NCI-H2196 treated with DMSO at 0.1 percent for 48 hours (cell line): ENCODE results near the gene MACROH2A1.
"Not testable (repeated sequence)": the region's sequence is repeated elsewhere in the genome, so short reads cannot be mapped to it uniquely, and the experiment has no call there.

Source experiments
- DNase-seq: peaks from one replicate; lab custom pipeline; 2025; ENCODE audit not compliant: unreplicated experiment; lab: John Stamatoyannopoulos, UW

Gene MACROH2A1

GRCh38 chr5:135379046-135379654 is 19.9 kb downstream of the MACROH2A1 start:
- no peak for DNase-seq

DNA sequence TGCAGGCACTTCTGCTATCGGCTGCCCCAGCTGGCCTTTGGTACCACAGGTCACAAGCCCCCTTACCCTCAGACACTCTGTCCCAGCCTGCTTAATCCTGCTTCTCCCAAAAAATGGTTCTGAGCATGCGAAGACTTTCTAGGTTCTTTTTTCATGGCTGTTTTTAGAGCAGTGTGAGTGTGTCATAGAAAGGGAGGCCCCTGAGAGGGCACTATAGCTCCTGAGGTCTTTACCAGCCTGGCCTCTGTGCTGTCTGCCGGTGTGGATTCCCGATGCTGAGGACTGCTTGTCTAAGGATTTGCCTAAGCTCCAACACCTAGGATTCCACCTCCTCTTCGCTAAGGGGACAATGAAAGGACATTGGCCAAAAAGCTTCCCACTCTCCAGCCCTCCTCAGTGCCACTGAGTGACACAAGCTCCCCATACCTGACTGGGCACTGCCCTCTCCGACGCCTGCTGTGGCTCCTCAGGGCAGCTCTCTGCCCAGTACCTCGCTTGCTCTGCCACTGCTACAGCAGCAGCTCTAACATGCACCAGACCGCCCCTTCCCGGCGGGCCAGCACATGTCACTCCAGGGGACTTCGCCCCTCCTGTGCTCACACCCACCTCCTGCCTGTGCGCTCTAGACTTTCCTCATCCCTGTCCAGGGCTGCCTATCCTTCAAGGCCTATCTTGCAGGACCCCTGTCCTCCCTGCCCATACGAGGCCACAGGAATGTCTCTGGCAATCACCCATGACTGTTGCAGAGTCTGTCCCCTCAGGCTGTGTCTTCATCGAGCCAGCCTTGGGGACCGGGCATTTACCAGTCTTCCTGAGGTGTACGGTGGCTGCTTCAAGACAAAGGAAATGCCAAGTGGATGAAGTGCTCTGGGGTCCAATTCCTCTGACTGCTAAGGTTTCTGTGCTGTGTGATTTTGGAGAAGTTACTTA is 21.0 kb downstream of the MACROH2A1 start:
- DNase-seq, result no peak

- DNase-seq, result no peak
Measured at GRCh38 chr5:135376961-135377624, 21.9 kb downstream of the MACROH2A1 start.

GRCh38 chr5:135375040-135375793 is 23.8 kb downstream of the MACROH2A1 start:
- no peak for DNase-seq

DNA sequence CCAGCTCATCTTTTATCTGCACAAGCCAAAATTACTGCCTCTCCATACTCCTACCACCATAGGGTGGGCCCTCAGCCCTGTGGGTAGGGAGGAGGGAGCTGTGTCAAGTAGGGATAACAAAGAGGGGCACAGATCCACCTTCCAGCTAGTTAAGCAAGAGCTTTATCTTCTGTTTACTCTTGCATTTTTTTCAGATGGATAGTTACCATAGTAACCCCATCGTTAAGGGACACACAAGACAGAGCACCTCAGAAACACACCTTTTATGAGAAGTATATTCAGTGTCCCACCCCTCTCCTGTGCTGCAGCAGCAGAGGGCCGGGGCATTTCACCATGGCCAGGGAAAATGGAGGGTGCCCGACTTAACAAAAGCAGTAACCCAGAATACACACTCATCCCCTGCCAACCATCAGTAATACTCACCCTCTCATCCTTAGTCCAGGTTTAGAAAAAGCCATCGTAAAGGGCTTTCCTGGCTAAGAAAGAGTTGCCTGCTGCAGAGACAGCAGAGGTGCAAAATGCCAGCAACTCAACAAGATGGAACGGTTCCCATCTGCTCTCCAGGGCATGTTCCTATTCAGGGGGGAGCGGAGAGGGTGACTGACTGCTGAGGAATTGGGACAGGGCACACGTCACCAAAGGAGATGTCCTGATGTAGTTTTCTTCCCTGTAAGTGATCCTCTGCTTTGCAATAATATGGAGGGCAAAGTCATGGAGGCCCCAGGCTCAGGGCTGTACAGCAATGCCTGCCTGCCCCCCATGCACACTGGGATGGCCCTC is 25.1 kb downstream of the MACROH2A1 start:
- no peak for DNase-seq

GRCh38 chr5:135372654-135373381 is 26.2 kb downstream of the MACROH2A1 start:
- no peak for DNase-seq

- DNase-seq, result no peak
Measured at GRCh38 chr5:135371622-135372232, 27.3 kb downstream of the MACROH2A1 start.

DNA sequence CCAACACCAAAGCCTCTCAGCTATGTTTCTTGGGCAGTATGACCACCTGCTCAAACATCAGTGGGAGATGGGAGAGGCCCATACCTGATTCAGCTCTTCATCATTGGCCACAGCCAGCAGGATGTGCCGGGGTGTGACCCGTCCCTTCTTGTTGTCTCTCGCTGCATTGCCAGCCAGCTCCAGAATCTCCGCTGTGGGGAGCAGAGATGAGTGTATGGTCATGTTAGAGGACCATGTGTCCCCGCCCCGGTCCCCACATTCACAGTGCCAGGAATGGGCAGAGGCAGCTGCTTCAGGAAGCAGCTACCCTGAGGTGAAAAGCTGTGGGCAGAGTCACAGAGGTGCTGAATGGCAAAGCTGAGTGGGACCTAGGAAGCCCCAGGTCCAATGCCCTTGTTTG is 29.1 kb downstream of the MACROH2A1 start:
- no peak for DNase-seq

DNA sequence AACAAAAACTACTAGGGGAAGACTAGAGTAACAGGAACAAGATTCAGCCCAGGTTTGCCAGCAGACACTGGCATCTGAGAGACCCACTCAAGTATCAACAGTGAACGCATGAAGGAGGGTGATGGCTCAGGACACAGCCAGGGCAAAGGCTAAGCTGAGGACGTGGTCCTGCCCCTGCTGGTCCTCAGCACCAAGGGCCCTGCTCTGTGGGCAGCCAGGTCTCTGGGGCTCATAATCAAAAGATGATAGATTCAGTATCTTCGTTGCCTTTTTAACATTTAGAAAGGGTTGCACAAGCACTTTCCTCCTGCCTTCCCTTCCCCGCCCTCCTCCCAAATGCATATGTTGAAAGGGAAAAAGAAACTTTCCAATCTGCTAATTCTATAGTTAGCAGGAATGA is 31.5 kb downstream of the MACROH2A1 start:
- DNase-seq, result no peak

GRCh38 chr5:135367076-135367475 is 32.0 kb downstream of the MACROH2A1 start:
- DNase-seq, result no peak

- no peak for DNase-seq
Measured at GRCh38 chr5:135365281-135365680, 33.8 kb downstream of the MACROH2A1 start.

GRCh38 chr5:135364421-135365262 is 34.4 kb downstream of the MACROH2A1 start:
- peak; percentile 29 for DNase-seq

GRCh38 chr5:135363342-135363741 is 35.7 kb downstream of the MACROH2A1 start:
- not testable (repeated sequence) for DNase-seq

DNA sequence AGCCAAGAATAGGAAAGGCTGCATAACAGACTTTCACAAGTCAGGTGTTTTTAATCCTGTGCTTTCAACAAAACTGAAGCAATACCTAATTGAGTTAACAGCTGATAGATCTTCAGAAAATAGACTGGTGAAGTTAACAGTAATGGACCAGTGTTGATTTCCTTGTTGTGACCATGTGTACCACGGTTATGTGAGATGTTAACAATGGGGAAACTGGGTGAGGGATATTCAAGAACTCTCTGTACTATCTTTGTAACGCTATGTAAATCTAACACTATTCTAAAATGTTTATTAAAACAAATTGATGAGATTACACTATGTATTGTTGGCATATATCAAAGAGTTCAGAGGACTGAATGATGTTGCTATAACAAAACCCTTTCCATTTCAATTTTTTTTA is 36.9 kb downstream of the MACROH2A1 start:
- DNase-seq, result no peak

GRCh38 chr5:135360278-135361274 is 38.5 kb downstream of the MACROH2A1 start:
- no peak for DNase-seq

DNA sequence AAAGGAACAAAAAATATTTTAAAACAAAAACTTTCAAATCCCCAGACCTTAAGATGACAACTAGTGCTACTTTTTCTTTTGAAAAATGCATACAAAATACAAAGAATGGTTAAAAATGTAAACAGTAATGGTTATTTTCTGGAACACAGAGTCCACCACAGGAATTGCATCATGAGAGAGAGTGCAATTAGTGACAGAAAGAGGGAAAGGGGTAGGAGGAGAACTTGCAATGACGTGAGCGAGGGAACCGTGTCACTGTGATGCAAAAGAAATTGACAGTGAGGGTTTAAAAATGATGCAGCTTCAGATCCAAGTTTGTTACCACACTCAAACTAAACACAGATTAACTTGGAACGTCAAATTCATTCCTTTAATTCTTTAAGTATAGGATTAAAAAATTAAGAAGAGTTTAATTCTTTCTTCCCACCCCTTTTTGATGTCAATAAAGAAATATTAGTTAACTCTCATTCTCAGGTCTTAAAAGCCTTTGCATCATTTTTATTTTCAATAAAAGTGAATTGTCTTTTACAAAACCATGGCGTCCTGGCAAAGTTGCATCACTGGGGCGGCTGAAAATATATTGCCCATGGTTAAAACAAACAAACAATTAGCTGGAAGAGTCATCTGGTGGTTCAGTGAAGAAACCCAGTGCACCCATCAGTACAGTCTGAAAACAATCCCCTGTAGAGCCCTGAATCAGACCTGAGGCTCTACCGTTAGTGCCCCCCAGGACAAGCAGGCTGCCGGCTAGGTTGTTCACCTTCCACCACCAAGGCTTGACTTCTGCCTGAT is 39.5 kb downstream of the MACROH2A1 start:
- no peak for DNase-seq
